Tibial nerve (tissue), 4 donors: ENCODE measurements around the gene CYBA.

Experiments used
- EP300 ChIP-seq, 2 donors: sonication (generic); formaldehyde crosslinking; IDR thresholded peaks; one replicate each; pipeline ENCODE4 v1.6.1; 2017; ENCODE audit warnings: antibody characterized with exemption in 2 of 2, mild to moderate bottlenecking in 1 of 2
- TF ChIP-seq, protein P1 (sequence below), 5 experiments: fragments of 200-600 bp in 3 of 5; fragments of 450-650 bp in 2 of 5; sonication (generic) in 3 of 5; IDR thresholded peaks; one replicate each; pipeline ENCODE4 v1.5.1; 2016 to 2019; ENCODE audit warnings: antibody characterized with exemption in 5 of 5, mild to moderate bottlenecking in 3 of 5, moderate library complexity in 2 of 5

DNA sequence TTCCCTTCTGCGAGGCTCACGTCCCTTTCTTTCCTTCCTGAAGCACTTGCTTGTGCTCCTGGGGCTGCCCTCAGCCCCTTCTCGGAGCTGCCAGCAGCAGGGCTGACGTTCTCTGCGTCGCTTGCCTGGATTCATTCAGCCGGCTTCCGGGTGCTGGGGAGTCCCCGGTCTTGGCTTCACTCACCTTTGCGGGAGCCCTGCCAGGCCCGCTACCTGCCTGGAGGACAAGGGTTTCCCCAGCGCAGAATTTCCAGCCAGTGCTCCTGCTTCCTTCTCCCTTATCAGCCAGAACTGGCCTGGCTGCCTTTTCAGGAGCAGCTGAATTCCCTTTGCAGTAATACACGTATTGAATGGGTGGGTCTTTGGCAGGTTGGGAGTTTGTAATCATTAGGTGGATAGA is 34.5 kb downstream of the CYBA start:
- TF ChIP-seq, protein P1, sequence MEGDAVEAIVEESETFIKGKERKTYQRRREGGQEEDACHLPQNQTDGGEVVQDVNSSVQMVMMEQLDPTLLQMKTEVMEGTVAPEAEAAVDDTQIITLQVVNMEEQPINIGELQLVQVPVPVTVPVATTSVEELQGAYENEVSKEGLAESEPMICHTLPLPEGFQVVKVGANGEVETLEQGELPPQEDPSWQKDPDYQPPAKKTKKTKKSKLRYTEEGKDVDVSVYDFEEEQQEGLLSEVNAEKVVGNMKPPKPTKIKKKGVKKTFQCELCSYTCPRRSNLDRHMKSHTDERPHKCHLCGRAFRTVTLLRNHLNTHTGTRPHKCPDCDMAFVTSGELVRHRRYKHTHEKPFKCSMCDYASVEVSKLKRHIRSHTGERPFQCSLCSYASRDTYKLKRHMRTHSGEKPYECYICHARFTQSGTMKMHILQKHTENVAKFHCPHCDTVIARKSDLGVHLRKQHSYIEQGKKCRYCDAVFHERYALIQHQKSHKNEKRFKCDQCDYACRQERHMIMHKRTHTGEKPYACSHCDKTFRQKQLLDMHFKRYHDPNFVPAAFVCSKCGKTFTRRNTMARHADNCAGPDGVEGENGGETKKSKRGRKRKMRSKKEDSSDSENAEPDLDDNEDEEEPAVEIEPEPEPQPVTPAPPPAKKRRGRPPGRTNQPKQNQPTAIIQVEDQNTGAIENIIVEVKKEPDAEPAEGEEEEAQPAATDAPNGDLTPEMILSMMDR (IDR thresholded peaks at IDR 0.05), result no peak
- no peak for TF ChIP-seq EP300 (IDR thresholded peaks at IDR 0.05)
